Measurements from ENCODE around the gene ZNF831. TPM values are rescaled to one million over a fixed set of nuclear protein-coding genes. Genes with fewer than 3 reads are reported as not detected.

ZNF831 gene
- polyA plus RNA-seq, 1 experiment = not detected

DNA sequence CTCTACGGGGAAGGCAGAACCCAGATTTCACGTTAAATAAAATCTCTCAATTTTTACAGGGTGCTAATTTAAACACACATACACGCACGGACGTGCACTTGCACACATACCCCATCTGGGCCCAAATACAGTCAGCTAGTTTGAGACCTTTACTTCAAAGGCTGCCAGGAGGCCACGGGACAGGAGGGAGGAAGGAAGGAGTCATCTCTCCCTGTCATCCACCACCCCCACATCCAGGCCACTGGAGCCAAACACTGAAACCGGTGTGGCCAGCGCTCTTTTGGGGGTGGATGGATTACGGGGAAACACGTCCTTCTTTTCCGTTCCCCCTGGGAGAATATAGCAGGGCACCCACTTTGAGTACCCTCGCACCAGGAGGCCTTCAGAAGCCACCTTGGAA is 60.1 kb downstream of the ZNF831 start:
- TF ChIP-seq, protein P1, sequence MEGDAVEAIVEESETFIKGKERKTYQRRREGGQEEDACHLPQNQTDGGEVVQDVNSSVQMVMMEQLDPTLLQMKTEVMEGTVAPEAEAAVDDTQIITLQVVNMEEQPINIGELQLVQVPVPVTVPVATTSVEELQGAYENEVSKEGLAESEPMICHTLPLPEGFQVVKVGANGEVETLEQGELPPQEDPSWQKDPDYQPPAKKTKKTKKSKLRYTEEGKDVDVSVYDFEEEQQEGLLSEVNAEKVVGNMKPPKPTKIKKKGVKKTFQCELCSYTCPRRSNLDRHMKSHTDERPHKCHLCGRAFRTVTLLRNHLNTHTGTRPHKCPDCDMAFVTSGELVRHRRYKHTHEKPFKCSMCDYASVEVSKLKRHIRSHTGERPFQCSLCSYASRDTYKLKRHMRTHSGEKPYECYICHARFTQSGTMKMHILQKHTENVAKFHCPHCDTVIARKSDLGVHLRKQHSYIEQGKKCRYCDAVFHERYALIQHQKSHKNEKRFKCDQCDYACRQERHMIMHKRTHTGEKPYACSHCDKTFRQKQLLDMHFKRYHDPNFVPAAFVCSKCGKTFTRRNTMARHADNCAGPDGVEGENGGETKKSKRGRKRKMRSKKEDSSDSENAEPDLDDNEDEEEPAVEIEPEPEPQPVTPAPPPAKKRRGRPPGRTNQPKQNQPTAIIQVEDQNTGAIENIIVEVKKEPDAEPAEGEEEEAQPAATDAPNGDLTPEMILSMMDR (IDR thresholded peaks at IDR 0.05; ENCODE audit: insufficient read depth, low read depth, low read length) = no peak
- CTCF ChIA-PET = interaction anchor here (0.9 to 4.1 kb wide), 13 partner anchors 8 to 742 kb away, joined by 3 to 31 read pairs (median 7); no protein-coding TSS in a partner anchor
- POLR2A ChIA-PET = no interaction called here

DNA sequence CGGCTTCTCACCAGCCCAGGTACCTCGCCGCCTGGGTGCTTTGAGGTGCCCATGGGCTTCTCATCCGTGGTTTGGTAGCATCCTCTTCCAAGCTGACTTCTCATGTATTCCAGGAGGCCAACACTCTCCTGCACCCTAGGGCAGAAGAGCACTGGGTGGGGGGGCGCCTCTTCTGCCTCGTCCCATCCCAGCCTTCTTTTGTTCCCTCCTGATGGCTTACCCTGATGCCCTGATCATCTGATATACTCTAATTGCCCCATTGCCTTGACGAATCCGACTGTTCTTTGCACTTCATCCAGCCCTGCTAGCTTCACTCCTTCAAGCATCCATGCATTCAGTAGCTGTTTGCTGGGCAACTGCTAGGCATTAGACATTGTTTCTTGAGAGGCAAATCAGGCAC is 60.6 kb downstream of the ZNF831 start:
- POLR2A ChIA-PET = no interaction called here
- CTCF ChIA-PET = interaction anchor here (1.0 to 4.1 kb wide), 5 partner anchors 136 to 357 kb away, joined by 3 to 31 read pairs (median 10); no protein-coding TSS in a partner anchor
- no peak for DNase-seq (ENCODE audit: low read depth)
- TF ChIP-seq, protein P1 (IDR thresholded peaks at IDR 0.05; ENCODE audit: insufficient read depth, low read depth, low read length) = no peak
- H3K4me3 ChIP-seq (ENCODE audit: low read depth, low read length) = no peak overlapping the region
- H3K36me3 ChIP-seq (ENCODE audit: control insufficient read depth, insufficient read depth, low read length) = no peaks in the 10 kb centered on the region
- peaks cover 16% of the 10 kb centered on the region for H3K27me3 ChIP-seq (ENCODE audit: control insufficient read depth, insufficient read depth, low read length)

More for the DNA sequence above, 60.1 kb downstream of the ZNF831 start:
- no peaks in the 10 kb centered on the region for H3K36me3 ChIP-seq (ENCODE audit: control insufficient read depth, insufficient read depth, low read length)
- DNase-seq (ENCODE audit: low read depth) = no peak
- peaks cover 17% of the 10 kb centered on the region for H3K27me3 ChIP-seq (ENCODE audit: control insufficient read depth, insufficient read depth, low read length)
- H3K4me3 ChIP-seq (ENCODE audit: low read depth, low read length) = no peak overlapping the region

- peaks cover 2% of the 10 kb centered on the region for H3K27me3 ChIP-seq (ENCODE audit: control insufficient read depth, insufficient read depth, low read length)
- H3K4me3 ChIP-seq (ENCODE audit: low read depth, low read length) = no peak overlapping the region
- TF ChIP-seq, protein P1 (IDR thresholded peaks at IDR 0.05; ENCODE audit: insufficient read depth, low read depth, low read length) = no peak
- DNase-seq (ENCODE audit: low read depth) = no peak
- ChIA-PET POLR2A (no interaction called here), CTCF (interaction anchor here (0.9 to 2.5 kb wide), 2 partner anchors 8 to 174 kb away, joined by 3 to 10 read pairs; no protein-coding TSS in a partner anchor)
- no peaks in the 10 kb centered on the region for H3K36me3 ChIP-seq (ENCODE audit: control insufficient read depth, insufficient read depth, low read length)
These were observed 66.8 kb downstream of the ZNF831 start for GRCh38 chr20:59230385-59230784.

- Histone ChIP-seq H3K27me3 (ENCODE audit: control insufficient read depth, insufficient read depth, low read length) (no peaks in the 10 kb centered on the region; the same call in 1 of the 2 replicates), H3K36me3 (ENCODE audit: control insufficient read depth, insufficient read depth, low read length) (no peaks in the 10 kb centered on the region), H3K4me3 (ENCODE audit: low read depth, low read length) (no peak overlapping the region)
- TF ChIP-seq, protein P1 (IDR thresholded peaks at IDR 0.05; ENCODE audit: insufficient read depth, low read depth, low read length) = no peak
- ChIA-PET CTCF (interaction anchor here (2.5 kb wide), 1 partner anchor 9 kb away, joined by 10 read pairs; no protein-coding TSS in a partner anchor), POLR2A (no interaction called here)
- no peak for DNase-seq (ENCODE audit: low read depth)
These were observed 67.6 kb downstream of the ZNF831 start for GRCh38 chr20:59231124-59231804.

DNA sequence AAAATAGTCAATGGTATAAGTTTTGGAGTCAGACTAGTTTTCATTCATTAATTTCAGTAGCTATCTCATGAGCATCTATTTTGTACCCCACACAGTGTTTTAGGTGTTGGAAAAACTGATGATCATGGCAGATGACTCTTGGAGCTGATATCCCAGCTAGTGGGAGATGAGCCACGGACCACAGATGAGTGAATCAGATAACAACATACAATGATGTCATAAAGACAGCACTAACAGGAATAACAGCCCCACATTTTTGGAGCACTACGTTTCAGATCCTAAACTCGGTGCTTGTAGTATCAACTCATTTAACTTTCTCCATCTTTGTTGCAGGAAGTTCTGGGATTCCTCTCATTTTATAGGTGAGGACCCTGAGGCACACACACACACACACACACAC is 69.0 kb downstream of the ZNF831 start:
- CTCF ChIA-PET = interaction anchor here (2.5 kb wide), 1 partner anchor 10 kb away, joined by 10 read pairs; no protein-coding TSS in a partner anchor
- POLR2A ChIA-PET = no interaction called here
- no peak for DNase-seq (ENCODE audit: low read depth)
- Histone ChIP-seq H3K36me3 (ENCODE audit: control insufficient read depth, insufficient read depth, low read length) (no peaks in the 10 kb centered on the region), H3K27me3 (ENCODE audit: control insufficient read depth, insufficient read depth, low read length) (no peaks in the 10 kb centered on the region), H3K4me3 (ENCODE audit: low read depth, low read length) (no peak overlapping the region)
- TF ChIP-seq, protein P1 (IDR thresholded peaks at IDR 0.05; ENCODE audit: insufficient read depth, low read depth, low read length) = no peak

Data from BJ (cell line).